SW 1271 (cell line): ENCODE measurements around the gene NF2.
"Not testable (repeated sequence)": the region's sequence is repeated elsewhere in the genome, so short reads cannot be mapped to it uniquely, and the experiment has no call there.

ENCODE experiments used
- DNase-seq, 2 experiments: peaks; one replicate each; lab custom pipeline; 2025; lab: John Stamatoyannopoulos, UW

The NF2 gene

DNA sequence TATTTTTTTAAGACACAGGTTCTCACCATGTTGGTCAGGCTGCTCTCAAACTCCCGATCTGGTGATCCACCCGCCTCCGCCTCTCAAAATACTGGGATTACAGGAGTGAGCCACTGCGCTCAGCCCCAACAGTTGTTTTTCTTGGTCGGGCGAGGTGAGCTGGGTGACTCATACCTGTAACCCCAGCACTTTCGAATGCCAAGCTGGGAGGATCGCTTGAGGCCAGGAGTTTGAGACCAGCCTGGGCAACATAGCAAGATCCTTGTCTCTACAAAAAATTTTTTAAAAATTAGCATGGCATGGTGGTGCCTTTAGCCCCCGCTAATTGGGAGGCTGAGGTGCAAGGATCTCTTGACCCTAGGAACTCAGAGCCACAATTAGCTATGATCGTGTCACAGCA lies 7.0 kb upstream of the NF2 start:
- no peak for DNase-seq

DNA sequence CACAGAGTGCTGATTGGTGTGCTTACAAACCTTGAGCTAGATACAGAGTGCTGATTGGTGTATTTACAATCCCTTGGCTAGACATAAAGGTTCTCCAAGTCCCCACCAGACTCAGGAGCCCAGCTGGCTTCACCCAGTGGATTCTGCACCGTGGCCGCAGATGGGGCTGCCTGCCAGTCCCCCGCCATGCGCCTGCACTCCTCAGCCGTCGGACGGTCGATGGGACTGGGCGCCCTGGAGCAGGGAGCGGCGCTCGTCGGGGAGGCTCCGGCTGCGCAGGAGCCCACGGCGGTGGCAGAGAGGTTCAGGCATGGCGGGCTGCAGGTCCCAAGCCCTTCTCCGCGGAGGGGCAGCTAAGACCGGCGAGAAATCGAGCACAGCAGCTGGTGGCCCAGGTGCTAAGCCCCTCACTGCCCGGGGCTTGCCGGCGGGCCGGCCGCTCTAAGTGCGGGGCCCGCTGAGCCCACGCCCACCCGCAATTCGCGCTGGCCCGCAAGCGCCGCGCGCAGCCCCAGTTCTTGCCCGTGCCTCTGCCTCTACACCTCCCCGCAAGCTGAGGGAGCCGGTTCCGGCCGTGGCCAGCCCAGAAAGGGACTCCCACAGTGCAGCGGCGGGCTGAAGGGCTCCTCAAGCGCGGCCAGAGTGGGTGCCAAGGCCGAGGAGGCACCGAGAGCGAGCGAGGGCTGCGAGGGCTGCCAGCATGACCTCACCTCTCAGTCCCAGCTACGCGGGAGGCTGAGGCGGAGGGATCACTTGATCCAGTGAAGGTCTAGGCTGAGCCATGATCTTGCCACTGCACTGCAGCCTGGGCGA lies 5.4 kb upstream of the NF2 start:
- not testable (repeated sequence) for DNase-seq

DNA sequence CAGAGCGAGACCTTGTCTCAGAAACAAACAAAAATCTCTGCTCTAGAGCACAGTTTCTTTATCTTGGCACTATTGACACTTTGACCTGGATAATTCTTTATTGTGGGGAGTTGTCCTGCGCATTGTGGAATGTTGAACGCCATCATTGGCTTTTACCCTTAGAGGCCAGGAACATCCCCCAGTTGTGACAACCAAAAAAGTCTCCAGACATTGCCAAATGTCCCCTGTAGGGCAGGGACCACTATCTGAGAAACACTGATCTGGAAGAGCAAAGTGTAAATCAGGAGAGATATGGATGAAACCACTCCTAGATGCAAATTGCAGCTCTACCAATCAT lies 4.8 kb upstream of the NF2 start:
- DNase-seq = no peak

DNA sequence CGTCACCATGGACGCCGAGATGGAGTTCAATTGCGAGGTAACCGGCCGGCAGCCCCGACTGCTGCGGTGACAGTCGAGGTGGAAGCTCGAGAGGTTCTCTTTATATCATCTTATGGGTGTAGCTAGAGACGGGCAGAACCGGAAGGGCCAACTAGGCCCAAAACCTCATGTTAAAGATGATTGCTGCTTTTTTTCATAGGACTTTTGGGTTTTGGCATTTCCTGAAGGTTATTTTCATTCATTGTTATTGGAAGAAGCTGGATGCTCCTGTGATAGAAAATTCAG lies 585 bp downstream of the NF2 start:
- DNase-seq = no peak

DNA sequence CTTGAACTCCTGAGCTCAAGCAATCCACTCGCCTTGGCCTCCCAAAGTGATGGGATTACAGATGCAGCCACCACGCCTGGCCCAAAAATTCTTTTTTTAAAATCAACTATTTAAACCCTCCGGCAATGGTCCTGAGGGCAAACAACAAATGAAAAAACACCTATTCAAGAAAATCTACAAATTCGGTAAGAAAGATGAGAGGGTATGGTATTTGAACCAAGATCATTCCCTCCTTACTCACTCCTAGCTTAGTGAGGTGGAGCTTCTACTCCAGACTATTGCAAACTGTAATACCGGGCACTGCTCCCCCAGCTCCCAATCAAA lies 2.1 kb downstream of the NF2 start:
- DNase-seq = no peak

DNA sequence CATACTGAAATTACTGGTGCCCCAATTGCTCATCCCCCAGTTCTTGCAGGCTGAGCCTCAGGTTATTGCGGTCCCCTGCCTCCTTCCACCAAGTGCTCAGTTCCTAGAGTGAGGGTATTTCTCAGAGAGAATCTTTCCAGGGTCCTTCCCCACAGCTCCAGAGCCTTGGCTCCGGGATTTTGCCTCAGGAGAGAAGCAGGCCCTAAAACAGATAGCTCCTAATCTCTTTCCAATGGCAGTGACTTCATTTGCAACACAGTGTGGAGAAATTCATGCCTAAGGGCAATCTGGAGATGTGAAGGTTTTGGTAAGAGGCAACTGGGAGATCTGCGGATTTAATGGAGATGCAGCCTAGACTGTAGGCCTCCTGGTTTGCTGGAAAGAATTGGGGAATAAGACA lies 2.9 kb downstream of the NF2 start:
- no peak for DNase-seq

DNA sequence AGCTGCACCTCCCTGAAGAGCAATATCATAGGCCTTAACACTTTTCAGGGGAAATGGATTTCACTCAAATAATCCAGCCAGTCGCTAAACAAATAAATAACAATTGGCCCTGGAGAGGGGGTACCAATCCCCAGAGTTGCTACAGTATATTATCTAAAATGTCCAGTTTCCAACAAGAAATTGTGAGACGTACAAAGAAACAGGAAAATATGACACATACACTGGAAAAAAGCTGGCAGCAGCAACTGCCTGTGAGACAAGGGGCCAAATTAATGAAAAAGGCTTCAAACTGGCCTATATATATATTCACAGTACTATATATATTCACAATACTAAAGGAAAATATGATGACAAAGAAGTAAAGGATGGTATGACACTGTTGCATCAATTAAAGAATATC lies 4.0 kb downstream of the NF2 start:
- no peak for DNase-seq

DNA sequence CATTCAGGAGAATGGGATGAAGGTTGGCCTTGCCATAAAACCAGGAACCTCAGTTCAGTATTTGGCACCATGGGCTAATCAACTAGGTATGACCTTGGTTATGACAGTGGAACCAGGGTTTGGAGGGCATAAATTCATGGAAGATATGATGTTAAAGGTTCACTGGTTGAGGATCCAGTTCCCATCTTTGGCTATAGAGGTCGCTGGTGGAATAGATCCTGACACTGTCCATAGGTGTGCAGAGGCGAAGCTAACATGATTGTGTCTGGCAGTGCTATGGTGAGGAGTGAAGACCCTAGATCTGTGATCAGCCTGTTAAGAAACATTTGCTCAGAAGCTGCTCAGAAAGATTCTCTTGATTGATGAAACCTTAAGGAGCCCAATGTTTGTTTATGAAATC lies 5.7 kb downstream of the NF2 start:
- DNase-seq = no peak

DNA sequence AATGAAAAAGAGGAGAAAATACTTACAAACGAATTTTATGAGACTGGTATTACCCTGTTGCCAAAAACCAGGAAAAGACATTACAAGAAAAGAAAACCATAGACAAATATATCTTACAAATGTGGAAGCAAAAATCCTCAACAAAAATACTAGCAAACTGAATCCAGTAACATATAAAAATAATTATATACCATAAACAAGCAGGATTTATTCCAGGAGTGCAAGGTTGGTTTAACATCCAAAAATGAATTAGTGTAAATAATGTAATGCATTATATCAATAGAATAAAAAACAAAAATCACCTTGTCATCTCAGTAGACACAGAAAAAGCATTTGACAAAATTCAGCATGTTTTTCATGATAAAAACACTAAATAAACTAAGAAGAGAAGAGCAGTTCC lies 7.3 kb downstream of the NF2 start:
- DNase-seq = no peak

DNA sequence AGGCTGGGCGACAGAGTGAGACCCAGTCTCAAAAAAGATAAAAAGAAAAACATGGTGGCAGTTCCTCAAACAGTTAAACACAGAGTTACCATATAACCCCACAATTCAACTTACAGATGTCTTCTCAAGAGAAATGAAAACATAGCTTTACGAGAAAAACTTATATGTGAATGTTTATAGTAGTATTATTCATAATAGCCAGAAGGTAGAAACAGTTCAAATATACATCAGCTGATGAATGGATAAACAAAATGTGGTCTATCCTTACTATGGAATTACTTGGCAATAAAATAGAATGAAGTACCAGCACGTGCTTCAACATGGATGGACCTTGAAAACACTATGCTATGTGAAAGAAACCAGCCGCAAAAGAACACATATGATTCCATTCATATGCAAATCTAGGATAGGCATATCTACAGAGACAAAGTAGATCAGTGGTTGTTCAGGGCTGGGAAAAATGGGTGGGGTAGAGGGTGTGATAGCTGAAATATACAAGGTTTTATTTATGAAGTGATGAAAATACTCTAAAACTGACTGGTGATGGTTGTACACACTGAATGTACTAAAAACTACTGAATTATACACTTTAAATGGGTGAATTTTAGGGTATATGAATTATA lies 12.4 kb downstream of the NF2 start:
- no peak for DNase-seq

DNA sequence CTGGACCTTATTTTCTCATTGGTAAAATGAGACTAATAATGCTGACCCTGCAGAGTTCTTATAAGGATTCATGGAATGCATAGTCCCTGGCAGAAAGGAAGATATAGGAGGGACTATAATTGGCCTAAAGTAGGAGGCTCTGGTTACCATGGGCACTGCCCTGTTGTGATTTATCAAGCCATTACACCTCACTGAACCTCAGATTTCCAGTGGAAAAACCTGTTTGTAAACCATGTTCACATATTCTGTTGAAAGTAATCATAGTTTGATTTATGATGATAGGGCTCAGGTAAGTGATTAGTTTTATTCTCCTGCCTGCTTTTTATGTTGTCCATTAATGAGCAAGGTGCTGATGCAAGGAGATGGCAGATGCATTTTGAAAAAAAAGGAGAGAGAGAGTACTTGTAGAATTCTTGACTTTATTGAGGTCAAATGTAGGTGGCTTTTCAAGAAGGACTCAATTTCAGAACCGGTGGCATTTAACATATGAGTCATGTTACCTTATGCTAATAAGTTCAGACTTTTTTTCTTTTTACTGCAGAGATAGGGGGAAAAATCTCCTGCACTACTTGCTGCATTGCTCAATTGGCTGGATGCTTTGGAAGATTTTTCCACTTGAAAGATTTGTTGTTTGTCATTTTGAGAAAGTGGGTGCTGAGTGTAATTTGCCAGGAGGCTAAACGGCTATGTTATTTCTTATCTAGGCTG lies 14.6 kb downstream of the NF2 start:
- DNase-seq = peak in 1 of 2 experiments; percentile 45

DNA sequence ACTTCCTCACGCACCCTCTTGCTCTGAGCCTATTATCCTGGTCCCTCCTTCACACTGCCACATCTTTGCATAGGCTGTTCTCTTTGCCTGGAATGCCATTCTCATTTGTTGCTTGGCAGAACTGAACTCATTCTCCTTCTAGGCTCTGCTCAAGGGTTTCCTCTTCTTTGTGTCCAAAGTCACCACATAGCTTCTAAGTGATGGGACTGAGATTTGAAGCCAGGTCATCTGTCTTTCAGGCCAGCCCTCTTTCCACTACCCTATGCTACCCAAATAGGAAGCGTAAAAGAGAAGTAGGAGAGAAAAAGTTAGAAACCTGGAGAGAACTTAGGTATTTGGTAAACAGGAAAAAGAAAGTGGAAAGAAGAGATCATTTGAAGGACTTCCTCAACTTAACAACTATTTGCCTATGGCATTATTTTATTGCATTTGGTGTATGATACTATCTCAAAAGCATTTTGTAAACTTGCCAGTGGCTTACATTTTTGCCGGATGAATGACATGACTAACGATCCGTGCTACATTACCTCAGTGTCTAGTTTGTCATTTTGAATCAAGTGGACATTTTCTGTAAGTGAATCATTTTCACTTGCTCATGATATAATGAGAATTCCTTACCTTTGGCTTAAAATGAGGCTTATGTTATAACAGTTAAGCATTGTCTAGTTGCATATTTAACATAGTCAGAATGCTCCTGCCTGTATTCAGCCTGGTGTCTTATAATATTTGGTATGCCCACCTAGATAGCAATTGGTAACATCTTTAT lies 18.5 kb downstream of the NF2 start:
- DNase-seq = peak; percentile 85 to 94

DNA sequence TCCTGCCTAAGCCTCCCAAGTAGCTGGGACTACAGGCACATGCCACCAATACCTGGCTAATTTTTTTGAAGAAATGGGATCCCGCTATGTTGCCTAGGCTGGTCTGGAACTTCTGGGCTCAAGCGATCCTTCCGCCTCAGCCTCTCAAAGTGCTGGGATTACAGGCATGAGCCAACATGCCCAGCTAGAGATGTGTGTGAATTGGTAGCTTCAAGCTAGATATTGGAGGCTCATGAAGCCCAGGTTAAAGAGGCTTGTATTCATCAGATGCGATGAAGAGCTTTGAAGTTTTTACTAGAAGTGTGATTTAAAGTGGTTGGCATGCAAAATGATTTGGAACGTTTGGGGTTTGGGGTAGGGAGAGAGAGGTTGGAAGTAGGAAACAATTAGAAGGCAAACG lies 19.6 kb downstream of the NF2 start:
- DNase-seq = no peak

DNA sequence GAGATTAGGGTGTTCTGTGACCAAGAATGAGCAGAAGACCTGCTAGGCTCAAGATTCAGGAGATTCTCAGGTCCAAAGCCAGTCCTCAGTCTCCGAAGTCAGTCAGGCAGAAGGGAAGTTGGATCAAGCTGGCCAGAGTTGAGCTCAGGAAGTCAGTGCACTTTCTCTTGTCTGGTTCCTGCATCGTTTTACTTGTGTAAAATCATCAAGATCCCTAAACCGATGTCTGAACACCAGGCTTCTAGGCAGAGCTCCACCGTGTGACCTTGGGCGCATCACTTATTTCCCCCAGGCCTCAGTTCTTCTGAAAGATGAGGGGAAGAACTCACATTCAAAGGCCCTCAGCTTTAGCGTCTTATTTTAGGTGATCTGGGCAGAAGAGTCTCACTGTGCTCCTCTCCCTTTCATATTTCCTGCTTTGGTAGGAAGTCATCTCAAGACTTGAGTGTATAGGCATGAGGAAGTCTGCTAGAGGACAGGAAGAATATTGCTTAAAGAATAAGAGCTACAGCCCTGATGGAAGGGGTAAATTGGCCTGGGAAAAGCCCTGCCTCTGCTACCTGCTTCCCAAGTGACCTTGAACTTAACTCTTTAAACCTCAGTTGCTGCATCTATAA lies 20.2 kb downstream of the NF2 start:
- no peak for DNase-seq

DNA sequence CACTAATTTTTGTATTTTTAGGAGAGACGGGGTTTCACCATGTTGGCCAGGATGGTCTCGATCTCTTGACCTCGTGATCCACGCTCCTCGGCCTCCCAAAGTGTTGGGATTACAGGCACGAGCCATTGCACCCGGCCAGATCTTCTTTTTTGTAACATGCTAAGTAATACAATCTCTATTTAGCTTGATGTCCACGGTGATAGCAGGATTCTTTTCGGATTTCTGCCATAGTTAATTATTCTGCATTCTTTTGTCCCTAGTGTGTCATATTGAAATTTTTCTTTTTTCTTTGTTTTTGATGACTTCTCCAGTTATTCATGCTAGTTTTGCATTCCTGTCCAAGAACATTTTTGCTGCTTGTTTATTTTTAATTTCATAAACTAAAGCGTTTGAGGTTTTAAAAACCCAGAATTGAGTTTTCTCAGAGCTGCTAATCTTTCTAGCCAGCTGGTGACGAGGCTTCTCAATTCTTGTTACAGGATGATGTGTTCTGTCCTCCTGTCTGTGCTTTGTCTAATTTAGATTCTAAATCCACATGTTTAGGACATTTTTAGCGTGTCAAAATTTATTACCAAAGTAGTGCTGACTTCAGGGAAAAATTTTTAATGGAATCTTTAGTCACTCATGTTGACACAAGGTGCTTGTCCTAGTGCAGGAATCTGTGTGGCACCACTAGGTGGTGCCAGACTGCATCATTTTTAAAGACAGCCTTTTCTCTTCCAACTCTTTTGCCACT lies 21.8 kb downstream of the NF2 start:
- DNase-seq = peak; percentile 10 to 75

DNA sequence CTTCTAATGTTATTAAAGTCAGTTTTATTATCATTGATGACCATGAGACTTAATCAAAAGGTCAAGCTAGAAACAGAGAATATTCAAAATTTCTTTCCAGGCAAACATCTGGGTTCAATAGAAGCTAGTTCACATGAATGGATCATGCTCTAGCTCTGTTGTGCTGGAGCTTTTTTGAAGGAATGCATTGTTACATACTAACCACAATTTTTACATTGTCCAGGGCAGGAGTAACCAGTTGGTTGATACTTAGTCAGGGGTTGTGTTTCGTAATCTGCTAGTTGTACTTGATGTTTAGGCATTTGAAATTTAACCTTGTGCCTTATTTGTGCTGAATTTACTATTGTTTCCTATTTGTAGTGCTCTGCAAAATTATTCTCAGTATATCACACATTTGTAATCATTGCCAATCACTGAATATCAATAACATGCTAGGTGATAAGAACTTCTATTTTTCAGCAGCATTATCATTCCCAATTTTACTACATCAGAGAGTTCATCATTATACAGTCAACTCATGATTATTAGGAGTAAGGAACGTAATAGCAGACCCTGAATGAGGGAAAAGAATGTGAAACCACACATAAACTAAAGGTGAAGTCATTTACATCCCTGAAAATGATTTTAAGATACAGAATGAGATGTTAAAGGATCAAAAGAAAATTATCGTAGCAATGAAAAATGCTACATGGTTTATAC lies 23.2 kb downstream of the NF2 start:
- no peak for DNase-seq

DNA sequence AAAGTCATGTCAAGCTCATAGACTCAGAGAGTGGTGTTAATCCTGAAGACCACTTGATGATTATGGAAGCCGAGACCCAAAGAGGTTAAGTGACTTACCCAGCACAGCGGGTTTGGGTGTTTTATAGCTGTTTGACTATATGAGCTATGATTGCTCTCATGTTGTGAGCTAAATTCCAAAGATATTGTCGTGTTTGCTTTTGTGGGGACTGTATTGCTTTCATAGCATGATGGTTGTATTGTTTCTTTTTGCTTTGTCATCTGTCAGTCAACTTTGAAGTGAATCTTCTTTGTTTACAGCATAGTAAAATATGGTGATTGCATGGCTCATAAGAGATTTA lies 23.7 kb downstream of the NF2 start:
- no peak for DNase-seq

DNA sequence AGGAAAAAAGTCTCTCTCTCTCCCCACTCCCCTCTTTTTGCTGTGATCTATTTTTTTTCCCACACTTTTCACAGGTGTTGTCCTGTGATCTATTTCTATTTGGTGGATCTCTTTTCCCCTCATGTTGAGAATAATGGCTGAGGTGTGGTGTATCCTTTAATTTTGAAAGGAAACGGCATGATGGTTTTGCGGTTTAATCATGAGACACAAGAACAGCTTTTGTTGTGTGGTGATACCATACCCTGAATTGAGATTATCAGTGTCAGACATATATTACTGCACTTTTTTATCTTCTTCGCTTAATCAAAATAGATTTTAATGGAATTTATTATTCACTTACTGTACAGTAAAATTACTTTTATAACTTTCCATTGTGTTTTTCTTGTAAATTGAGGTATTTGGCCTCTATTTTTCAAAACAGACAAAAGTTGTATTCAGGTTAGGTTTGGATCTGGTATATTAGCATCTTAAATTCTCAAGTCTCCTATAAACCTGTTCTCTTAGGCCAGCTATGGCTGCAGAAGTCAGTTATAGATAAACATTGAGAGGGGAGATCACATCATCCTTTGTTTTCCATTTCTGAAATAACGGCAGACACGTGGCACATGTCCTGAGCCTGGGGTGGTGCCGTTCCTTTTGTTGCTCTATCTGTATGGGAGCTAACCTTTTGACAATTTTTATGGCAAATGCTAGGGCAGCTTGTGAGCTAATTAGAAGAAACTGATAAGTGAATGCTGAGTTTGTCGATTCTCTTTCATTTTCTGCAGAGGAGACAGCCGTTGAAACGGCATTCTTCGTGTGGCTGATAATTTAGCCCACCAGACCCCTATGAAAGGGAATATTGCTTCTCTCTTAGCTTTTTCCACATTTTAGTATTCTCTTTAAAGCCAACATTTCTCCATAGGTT lies 25.8 kb downstream of the NF2 start:
- no peak for DNase-seq

DNA sequence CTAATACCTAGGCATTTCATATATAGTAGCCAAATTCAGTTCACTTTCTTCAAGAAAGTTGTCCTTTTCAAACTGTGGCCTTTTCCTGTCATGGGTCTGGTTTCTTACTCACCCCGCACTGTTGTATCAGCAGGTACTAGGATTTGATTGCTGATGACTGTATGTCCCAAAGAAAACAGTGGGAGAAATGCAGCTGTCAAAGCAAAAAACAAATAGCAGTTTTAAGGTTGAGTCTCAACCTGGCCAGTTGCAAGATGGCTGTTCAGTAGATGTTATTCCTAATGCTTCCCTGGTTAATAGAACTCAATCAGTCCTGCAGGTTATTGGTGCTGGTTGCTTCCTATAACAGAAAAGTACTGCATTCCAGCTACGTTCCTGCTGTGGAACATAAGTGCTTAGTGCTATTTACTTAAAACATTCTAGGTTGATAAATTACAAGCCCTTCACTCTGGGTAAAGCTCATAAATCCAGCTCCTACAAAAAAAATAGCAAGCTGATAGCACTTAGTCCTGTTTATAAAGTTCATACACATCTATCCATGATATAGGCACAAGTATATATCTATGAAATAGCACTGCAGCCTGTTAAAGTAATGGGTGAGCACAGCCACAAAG lies 26.6 kb downstream of the NF2 start:
- no peak for DNase-seq

DNA sequence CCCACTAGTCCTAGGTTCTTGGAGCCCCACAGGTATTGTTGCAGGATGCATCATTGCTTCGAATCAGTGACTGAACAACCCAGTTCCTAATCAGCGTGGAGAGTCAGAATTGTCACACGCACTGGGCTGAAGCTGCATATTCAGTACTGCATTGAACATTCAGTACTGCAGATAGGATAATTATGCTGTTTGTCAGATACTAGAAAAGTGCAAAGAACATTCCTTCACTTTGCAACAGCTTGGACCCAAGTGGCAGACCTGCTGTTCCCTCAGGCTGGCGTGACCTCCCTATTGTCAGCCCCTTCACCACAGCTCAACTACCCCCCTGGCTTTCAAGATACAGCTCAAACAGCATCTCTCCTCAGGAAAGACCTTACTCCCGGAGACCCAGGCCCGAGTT lies 27.6 kb downstream of the NF2 start:
- DNase-seq = no peak
